ENCODE data around the gene HLA-G.
"Not testable (repeated sequence)": the region's sequence is repeated elsewhere in the genome, so short reads cannot be mapped to it uniquely, and the experiment has no call there.

Gene HLA-G

GRCh38 chr6:29827579-29828470 lies at the start of gene HLA-G:
Gene HLA-G (plus strand): TSS chr6:29827825. CDS start chr6:29827845, 20 bp downstream.
- no peak for DNase-seq (ENCODE audit: low read depth)

DNA sequence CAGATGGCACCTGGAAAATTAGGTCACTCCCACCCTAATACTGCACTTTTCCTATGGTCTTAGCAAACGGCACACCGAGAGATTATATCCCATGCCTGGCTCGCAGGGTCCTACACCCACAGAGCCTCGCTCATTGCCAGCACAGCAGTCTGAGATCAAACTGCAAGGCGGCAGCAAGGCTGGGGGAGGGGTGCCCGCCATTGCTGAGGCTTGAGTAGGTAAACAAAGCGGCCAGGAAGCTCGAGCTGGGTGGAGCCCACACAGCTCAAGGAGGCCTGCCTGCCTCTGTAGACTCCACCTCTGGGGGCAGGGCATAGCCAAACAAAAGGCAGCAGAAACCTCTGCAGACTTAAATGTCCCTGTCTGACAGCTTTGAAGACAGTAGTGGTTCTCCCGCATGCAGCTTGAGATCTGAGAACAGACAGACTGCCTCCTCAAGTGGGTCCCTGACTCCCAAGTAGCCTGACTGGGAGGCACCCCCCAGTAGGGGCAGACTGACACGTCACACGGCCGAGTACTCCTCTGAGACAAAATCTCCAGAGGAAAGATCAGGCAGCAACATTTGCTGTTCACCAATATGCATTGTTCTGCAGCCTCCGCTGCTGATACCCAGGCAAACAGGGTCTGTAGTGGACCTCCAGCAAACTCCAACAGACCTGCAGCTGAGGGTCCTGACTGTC lies 47.5 kb upstream of the HLA-G start:
- not testable (repeated sequence) for DNase-seq (ENCODE audit: low read depth)

GRCh38 chr6:29789176-29789575 lies 38.4 kb upstream of the HLA-G start:
- DNase-seq (ENCODE audit: low read depth): no peak

GRCh38 chr6:29790626-29791025 lies 37.0 kb upstream of the HLA-G start:
- no peak for DNase-seq (ENCODE audit: low read depth)

GRCh38 chr6:29791162-29791561 lies 36.5 kb upstream of the HLA-G start:
- no peak for DNase-seq (ENCODE audit: low read depth)

DNA sequence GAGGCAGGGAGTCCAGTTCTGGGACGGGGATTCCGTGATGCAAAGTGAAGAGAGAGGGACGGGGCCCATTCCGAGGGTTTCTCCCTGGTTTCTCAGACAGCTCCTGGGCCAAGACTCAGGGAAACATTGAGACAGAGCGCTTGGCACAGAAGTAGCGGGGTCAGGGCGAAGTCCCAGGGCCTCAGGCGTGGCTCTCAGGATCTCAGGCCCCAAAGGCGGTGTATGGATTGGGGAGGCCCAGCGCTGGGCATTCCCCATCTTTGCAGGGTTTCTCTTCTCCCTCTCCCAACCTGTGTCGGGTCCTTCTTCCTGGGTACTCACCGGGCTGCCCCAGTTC lies 35.9 kb upstream of the HLA-G start:
- no peak for DNase-seq (ENCODE audit: low read depth)

- DNase-seq (ENCODE audit: low read depth): no peak
Measured at GRCh38 chr6:29792123-29793035, 35.2 kb upstream of the HLA-G start.

DNA sequence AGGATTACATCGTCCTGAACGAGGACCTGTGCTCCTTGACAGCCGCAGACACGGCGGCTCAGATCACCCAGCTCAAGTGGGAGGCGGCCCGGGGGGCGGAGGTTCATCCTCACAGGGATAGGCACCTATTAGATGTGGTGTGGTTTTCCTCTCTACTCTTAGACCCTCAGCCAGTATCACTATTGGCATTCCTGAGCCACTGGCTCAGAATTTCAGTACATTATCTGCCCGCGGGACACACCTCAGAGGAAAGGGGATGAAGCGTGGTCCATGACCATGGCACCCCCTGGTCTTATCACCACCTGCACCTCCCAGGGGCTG lies 34.6 kb upstream of the HLA-G start:
- DNase-seq (ENCODE audit: low read depth): no peak

DNA sequence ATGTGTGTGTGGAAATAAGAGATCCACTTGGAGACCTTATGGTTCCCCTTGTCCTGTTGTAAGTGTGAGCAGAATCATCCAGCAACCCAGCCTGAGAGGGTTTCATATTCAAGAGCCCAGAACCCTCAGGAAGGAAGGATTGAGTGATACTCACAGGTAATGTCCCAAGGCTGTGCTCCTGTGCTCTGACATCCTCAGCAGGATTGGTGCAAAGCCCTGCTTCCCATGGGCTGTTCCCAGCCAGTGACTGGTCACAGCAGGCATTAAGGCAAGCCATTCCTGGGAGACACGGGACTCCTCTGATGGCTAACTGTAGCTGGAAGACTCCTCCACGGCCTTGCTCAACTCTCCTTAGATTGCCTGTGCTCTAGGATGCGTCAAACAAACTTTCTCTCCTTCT lies 33.8 kb upstream of the HLA-G start:
- DNase-seq (ENCODE audit: low read depth): no peak

DNA sequence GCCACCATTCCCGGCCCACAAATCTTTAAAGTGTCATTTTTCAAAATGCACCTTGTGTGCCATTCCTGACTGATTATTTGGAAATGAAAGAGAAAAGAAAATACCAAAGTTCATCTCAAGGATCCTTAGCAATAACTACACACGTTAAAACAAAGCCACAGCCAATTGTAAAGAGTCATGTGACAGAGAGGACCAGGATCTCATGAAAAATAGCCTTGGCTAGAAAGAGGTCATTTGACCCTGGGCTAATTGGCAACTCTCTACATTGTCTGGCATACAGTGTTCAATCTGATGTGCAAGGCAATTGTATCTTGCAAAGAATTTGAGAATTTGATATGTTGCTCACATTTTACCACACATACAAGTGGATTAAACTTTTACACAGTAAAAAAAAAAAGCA lies 31.6 kb upstream of the HLA-G start:
- no peak for DNase-seq (ENCODE audit: low read depth)

- peak; percentile 6 for DNase-seq (ENCODE audit: low read depth)
Measured at GRCh38 chr6:29797135-29797534, 30.5 kb upstream of the HLA-G start.

GRCh38 chr6:29797966-29798365 lies 29.7 kb upstream of the HLA-G start:
- no peak for DNase-seq (ENCODE audit: low read depth)

GRCh38 chr6:29800254-29800653 lies 27.4 kb upstream of the HLA-G start:
- no peak for DNase-seq (ENCODE audit: low read depth)

GRCh38 chr6:29806387-29806786 lies 21.2 kb upstream of the HLA-G start:
- DNase-seq (ENCODE audit: low read depth): no peak

GRCh38 chr6:29809249-29809648 lies 18.4 kb upstream of the HLA-G start:
- DNase-seq (ENCODE audit: low read depth): no peak

- no peak for DNase-seq (ENCODE audit: low read depth)
Measured at GRCh38 chr6:29810371-29810770, 17.3 kb upstream of the HLA-G start.

- no peak for DNase-seq (ENCODE audit: low read depth)
Measured at GRCh38 chr6:29811377-29811776, 16.2 kb upstream of the HLA-G start.

- no peak for DNase-seq (ENCODE audit: low read depth)
Measured at GRCh38 chr6:29813066-29813465, 14.6 kb upstream of the HLA-G start.

- no peak for DNase-seq (ENCODE audit: low read depth)
Measured at GRCh38 chr6:29813809-29814208, 13.8 kb upstream of the HLA-G start.

DNA sequence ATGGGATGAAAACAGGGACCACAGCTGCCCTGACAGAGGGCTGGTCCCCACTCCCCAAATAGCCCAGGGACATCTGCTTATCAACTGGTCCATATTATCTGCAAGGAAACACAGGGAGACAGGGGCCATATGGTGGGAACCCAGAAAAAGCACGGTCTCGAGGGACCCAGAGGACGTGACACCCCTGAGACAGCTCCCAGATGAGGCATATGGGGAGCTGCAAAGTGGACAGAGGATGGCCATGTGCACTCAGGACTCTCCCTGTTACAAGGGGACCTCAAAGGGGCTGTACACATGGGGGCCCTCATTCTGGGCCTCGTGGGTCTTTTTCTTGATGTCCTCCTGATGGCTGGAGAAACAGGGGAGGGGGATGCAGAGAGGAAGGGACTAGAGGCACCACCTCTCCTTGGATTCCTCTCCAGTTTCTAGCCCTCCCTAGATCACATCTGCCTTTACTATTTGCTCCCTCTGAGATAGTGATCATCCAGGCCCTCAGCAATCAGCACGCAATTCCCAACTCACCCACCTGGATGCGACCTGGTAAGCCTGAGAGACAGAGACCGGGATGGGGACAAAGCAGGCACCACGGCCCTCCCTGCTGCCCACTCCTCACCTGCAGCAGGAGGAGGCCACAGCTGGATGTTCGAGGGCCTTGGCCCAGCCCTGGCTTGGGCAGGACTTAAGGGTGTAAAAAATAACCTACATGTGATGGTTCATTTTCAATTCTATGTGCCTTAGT lies 13.1 kb upstream of the HLA-G start:
- DNase-seq (ENCODE audit: low read depth): no peak

DNA sequence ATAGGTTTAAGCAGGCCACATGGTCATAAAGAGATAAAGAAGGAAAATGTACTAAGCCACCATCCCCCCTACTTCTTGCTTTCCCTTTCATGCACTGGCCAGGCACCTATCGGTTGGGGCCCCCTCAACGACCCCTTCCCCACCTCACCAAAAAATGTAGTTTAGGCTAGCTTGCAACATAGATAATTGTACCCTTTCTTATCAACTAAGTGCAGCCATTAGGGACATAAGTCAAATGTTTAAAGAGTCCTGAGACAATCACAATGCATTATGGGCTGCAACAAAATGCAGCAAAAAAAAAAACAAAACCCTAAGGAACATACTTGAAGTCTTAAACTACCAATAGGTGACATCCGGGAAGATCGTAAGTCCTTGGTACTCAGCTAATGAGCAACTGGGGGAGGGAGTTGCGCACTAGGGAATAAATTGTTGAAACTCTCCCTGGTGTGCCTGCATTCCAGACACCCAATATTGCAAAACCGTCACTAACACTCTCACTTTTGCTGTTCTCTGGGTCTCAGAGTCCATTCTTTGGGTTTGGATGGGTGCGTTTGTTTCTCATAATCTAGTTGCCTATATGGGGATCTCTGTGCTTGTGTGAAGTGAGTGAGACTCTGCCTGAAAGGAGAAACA lies 12.4 kb upstream of the HLA-G start:
- DNase-seq (ENCODE audit: low read depth): no peak

GRCh38 chr6:29816030-29816429 lies 11.6 kb upstream of the HLA-G start:
- no peak for DNase-seq (ENCODE audit: low read depth)
